ENCODE measurements around the gene FAM131A. TPM values are rescaled to one million over a fixed set of nuclear protein-coding genes. Genes with fewer than 3 reads are reported as not detected.

The FAM131A gene
- total RNA-seq, 1 donor from 2014 or later = 51.4 TPM

DNA sequence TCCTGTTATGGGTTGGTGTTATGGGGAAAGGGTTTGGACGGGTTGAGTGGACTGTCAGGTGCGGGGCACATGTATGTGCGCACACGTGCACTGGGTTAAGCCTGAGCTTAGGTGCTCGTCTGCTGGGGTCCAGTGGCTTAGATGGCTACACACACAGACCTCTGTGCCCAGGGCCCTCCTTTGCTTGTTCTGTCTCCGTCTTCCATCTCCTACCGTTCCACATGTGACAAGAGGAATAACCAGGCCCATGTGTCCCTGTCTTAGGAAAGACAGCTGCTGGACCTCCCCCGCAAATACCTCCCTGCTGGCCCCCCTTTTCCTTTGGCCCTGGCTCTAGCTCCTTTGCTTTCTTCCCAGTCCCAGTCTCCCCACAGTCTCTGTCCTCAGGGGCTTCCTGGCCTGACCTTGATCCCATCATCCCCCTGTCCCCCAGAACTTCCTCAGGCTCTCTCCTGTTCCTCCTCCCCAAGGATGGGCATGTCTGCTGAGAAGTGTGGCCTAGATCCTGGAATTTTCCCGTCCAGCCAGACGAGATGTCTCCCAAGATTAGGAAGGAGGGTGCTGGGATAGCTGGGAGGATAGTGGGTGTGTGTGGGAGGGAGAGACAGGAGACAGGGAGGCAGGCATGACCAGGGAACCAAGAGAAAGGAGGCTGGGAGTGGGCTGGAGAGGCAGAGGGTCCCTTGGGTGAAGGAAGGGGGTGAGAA is 41.4 kb downstream of the FAM131A start:
- H3K27me3 Mint-ChIP-seq (ENCODE audit: unreplicated experiment) = peaks cover 13% of the 10 kb centered on the region
- peak overlapping the region; percentile 84 for H3K4me3 Mint-ChIP-seq (ENCODE audit: unreplicated experiment)
- no peak for DNase-seq

DNA sequence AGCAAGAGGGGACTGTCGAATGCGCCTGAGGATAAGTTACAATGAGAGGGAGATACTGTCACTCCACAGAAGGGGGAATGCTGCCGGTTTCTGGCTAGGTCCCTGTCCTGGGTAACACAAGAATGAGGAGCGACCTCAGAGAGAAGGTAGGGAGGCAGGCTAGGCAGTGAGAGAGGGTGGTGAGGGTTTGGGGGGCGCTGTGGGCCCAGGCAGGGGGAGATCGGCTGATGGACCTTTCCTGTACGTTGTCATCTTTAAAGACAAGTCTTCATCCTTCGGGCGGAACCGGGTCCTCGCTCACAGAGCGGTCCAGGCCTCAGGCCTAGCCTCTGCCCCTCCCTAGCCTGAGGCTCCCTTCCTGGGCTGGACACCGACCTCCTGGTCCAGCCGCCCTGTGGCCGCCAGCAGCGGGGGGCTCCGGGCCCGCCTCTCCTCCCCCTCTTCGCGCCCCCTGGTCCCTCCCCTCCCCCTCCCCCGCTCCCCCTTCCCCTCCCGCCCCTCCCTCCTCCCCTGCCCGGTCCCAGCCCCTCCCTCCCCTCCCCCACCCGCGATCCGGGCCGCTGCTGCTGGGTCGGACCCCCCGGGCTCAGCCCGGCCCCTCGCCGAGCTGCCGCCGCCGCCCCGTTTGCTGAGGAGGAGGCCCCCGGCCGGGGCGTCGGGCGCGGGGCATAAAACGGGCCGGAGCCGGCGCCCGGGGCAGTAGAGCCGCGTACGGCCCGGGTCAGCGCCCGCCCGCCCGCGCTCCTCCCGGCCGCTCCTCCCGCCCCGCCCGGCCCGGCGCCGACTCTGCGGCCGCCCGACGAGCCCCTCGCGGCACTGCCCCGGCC is 42.2 kb downstream of the FAM131A start, which contains the start of gene CHRD:
TSS of gene CHRD (plus strand) at position 697 of the 827 bp plus-strand sequence. CDS start 265 bp downstream, outside the sequence.
- Mint-ChIP-seq H3K4me3 (ENCODE audit: unreplicated experiment) (peak within 1 kb of the TSS; percentile 84), H3K36me3 (ENCODE audit: unreplicated experiment) (no peaks in the 10 kb centered on the region), H3K27me3 (ENCODE audit: unreplicated experiment) (peaks cover 13% of the 10 kb centered on the region), H3K9me3 (ENCODE audit: unreplicated experiment) (peaks cover 11% of the 10 kb centered on the region), H3K27ac (ENCODE audit: unreplicated experiment) (peak within 1 kb of the TSS; percentile 57), H3K4me1 (ENCODE audit: low read depth, unreplicated experiment) (peaks cover 19% of the 10 kb centered on the region)
- TF ChIP-seq, protein P1, sequence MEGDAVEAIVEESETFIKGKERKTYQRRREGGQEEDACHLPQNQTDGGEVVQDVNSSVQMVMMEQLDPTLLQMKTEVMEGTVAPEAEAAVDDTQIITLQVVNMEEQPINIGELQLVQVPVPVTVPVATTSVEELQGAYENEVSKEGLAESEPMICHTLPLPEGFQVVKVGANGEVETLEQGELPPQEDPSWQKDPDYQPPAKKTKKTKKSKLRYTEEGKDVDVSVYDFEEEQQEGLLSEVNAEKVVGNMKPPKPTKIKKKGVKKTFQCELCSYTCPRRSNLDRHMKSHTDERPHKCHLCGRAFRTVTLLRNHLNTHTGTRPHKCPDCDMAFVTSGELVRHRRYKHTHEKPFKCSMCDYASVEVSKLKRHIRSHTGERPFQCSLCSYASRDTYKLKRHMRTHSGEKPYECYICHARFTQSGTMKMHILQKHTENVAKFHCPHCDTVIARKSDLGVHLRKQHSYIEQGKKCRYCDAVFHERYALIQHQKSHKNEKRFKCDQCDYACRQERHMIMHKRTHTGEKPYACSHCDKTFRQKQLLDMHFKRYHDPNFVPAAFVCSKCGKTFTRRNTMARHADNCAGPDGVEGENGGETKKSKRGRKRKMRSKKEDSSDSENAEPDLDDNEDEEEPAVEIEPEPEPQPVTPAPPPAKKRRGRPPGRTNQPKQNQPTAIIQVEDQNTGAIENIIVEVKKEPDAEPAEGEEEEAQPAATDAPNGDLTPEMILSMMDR (IDR thresholded peaks at IDR 0.05; ENCODE audit: partially characterized antibody, unreplicated experiment) = no peak
- peak; percentile 57 for DNase-seq

More for the DNA sequence above, 41.4 kb downstream of the FAM131A start:
- Mint-ChIP-seq H3K4me1 (ENCODE audit: low read depth, unreplicated experiment) (peaks cover 19% of the 10 kb centered on the region), H3K36me3 (ENCODE audit: unreplicated experiment) (no peaks in the 10 kb centered on the region), H3K9me3 (ENCODE audit: unreplicated experiment) (peaks cover 11% of the 10 kb centered on the region), H3K27ac (ENCODE audit: unreplicated experiment) (peak overlapping the region; percentile 57)
- TF ChIP-seq, protein P1 (IDR thresholded peaks at IDR 0.05; ENCODE audit: partially characterized antibody, unreplicated experiment) = no peak

DNA sequence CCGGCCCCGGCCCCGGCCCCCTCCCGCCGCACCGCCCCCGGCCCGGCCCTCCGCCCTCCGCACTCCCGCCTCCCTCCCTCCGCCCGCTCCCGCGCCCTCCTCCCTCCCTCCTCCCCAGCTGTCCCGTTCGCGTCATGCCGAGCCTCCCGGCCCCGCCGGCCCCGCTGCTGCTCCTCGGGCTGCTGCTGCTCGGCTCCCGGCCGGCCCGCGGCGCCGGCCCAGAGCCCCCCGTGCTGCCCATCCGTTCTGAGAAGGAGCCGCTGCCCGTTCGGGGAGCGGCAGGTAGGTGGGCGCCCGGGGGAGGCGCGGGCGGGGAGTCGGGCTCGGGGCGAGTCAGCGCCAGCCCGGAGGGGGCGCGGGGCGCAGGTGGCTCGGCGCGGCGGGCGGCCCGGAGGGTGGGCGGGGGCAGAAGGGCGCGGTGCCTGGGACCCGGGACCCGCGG is 42.8 kb downstream of the FAM131A start:
- H3K36me3 Mint-ChIP-seq (ENCODE audit: unreplicated experiment) = no peaks in the 10 kb centered on the region
- peaks cover 11% of the 10 kb centered on the region for H3K9me3 Mint-ChIP-seq (ENCODE audit: unreplicated experiment)
- H3K4me3 Mint-ChIP-seq (ENCODE audit: unreplicated experiment) = no peak overlapping the region
- H3K27ac Mint-ChIP-seq (ENCODE audit: unreplicated experiment) = no peak overlapping the region
- peak; percentile 84 for DNase-seq
- TF ChIP-seq, protein P1 (IDR thresholded peaks at IDR 0.05; ENCODE audit: partially characterized antibody, unreplicated experiment) = no peak
- H3K27me3 Mint-ChIP-seq (ENCODE audit: unreplicated experiment) = peaks cover 13% of the 10 kb centered on the region
- peaks cover 19% of the 10 kb centered on the region for H3K4me1 Mint-ChIP-seq (ENCODE audit: low read depth, unreplicated experiment)

DNA sequence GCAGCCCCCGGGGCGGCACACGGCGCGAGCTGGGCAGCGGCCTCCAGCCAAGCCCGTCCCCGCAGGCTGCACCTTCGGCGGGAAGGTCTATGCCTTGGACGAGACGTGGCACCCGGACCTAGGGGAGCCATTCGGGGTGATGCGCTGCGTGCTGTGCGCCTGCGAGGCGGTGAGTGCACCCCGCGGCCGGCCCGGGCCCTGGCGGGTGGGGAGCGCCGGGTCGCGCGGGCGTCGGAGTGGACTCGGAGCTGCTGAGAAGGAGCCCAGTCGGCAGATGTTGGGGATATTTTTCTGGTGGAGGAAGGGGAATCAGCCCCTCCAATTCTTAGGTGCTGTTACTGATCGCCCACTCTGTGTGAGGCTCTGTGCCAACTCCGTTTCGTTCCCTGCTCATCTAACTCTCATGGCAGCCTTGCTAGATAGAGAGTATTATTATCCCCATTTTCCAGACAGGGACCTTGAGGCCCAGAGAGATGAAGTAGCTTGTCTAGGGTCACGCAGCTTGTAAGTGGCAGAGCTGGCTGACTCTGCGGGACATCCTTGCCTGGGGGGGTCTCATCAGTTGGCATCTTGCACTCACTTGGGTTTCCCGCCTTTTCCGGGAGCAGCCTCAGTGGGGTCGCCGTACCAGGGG is 43.3 kb downstream of the FAM131A start:
- Mint-ChIP-seq H3K9me3 (ENCODE audit: unreplicated experiment) (peaks cover 8% of the 10 kb centered on the region), H3K27me3 (ENCODE audit: unreplicated experiment) (peaks cover 13% of the 10 kb centered on the region), H3K4me3 (ENCODE audit: unreplicated experiment) (peak overlapping the region; percentile 82), H3K4me1 (ENCODE audit: low read depth, unreplicated experiment) (peaks cover 19% of the 10 kb centered on the region), H3K27ac (ENCODE audit: unreplicated experiment) (peak overlapping the region; percentile 52), H3K36me3 (ENCODE audit: unreplicated experiment) (no peaks in the 10 kb centered on the region)
- TF ChIP-seq, protein P1 (IDR thresholded peaks at IDR 0.05; ENCODE audit: partially characterized antibody, unreplicated experiment) = no peak
- DNase-seq = no peak

Measured in glutamatergic neuron (in vitro differentiated cells).